Cerebellar nuclear complex (tissue), 1 donor: Measurements from ENCODE around the gene OBP2A.
"Not testable (repeated sequence)": the region's sequence is repeated elsewhere in the genome, so short reads cannot be mapped to it uniquely, and the experiment has no call there.

Experiments
- DNase-seq, 2 experiments: peaks; one replicate each; lab custom pipeline; 2025; lab: John Stamatoyannopoulos, UW

The OBP2A gene, protein sequence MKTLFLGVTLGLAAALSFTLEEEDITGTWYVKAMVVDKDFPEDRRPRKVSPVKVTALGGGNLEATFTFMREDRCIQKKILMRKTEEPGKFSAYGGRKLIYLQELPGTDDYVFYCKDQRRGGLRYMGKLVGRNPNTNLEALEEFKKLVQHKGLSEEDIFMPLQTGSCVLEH

GRCh38 chr9:135545646-135546176, at the start of gene OBP2A:
Gene OBP2A (plus strand): TSS chr9:135546126. CDS start chr9:135546181, 55 bp downstream.
- not testable (repeated sequence) for DNase-seq

DNA sequence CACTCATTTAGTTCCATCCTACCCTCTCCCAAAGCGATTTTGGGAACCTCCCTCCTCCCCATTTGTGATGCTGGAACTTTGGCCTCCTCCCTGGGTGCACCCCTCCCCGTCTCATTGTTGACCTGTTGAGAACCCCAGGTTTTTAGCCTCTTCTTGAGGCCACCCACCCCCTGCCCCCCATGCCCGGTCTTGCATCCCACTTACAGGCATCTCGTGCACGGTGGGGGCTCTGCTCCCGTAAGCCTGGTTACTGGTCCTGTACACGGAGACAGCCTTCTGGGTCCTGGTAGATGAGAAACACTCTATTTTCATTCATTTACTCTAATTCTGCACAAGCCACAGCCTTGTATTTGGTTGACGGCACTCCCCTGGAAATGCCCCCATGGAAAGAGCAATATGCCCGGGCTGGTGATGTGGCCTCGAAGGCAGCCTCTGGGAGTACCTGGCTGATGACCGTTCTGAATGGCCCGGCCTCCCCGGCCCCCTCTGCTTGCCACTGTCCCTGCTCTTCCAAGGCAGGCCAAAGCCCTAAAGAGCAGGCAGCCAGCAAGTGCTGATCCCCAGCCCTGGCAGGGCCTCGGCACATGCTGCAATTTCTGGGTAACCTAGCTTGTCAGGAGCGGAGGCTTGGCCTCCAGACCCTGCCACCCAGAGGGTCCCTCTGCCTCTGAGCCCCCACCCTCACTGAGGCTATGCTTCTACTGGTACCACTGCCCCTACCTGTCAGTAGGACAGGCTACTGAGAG, 47.4 kb upstream of the OBP2A start:
- no peak for DNase-seq

- DNase-seq = peak in 1 of 2 experiments; percentile 74
Observed at GRCh38 chr9:135499326-135500070, 46.4 kb upstream of the OBP2A start.

- no peak for DNase-seq
Observed at GRCh38 chr9:135500071-135500524, 45.8 kb upstream of the OBP2A start.

DNA sequence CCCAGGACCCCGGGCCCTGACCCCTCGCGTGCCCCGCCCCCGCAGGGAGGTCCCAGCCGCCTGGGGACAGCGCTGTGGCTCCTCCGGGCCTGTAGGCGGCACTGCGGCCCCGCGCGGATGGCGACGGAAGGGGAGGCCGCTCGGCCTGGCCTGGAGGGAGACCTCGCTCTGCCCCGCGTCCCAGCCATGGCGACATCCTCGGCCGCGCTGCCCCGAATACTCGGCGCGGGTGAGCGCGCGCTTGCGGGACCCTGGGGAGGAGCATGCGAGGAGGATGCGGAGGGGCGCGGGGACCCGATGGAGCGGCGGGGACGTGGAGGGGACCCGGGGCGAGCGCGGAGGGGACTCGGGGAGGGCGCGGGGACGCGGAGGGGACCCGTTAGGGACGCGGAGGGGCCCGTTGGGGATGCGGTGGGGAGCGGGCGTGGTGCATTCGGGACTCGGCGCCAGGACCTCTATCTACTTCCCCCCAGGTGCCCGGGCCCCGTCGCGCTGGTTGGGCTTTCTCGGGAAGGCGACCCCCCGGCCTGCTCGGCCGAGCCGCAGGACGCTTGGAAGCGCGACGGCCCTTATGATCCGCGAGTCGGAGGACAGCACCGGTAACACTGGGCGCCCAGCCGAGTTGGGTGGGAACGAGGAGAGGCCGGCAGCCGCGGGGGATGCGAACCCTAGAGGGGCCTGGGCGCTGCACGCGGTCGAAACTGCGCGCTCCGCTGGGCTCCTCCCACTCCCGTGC, 45.2 kb upstream of the OBP2A start, which contains the start of gene MRPS2:
TSS of gene MRPS2 (plus strand) at position 158 of the 736 bp plus-strand sequence. CDS start at position 187, 29 bp downstream.
- DNase-seq = peak in 1 of 2 experiments; percentile 8

GRCh38 chr9:135501261-135502167, 44.4 kb upstream of the OBP2A start:
- no peak for DNase-seq

GRCh38 chr9:135502168-135502872, 43.6 kb upstream of the OBP2A start:
- DNase-seq = no peak

DNA sequence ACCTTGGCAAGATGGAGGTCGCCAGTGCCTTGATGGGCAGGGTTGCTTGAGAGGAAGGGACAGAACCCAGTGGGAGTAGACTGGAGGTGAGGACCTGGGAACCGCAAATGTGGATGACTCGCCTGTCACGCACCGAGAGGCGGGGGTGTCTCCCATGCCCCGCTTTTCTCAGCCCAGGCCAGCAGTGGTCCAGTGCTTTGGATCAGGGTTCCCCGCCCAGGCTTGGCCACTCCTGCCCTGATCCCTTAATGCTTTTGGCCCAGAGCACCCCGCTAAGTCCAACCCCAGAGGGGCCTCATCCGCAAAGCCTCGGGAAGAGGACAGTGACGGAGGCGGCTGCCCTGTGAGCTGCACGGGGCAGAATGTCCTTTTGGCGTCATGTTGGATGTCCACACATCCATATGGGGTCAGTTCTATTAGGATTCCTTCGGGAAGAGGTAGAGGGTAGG, 43.0 kb upstream of the OBP2A start:
- no peak for DNase-seq

DNA sequence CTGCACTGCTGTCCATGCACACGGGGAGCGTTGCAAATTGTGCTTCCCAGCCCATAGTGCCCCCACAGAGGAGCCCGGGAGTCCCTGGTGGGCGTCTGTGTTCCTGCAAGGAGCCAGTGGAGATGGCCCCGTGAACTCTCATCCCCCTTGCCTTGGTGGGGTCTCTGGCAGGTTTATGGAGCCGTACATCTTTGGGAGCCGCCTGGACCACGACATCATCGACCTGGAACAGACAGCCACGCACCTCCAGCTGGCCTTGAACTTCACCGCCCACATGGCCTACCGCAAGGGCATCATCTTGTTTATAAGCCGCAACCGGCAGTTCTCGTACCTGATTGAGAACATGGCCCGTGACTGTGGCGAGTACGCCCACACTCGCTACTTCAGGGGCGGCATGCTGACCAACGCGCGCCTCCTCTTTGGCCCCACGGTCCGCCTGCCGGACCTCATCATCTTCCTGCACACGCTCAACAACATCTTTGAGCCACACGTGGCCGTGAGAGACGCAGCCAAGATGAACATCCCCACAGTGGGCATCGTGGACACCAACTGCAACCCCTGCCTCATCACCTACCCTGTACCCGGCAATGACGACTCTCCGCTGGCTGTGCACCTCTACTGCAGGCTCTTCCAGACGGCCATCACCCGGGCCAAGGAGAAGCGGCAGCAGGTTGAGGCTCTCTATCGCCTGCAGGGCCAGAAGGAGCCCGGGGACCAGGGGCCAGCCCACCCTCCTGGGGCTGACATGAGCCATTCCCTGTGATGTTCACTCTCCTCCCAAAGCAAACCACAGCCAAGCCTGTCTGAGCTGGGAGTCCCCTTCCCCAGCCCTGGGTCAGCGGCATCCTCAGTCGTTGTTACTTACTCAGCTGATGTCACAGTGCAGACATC, 42.3 kb upstream of the OBP2A start:
- no peak for DNase-seq

DNA sequence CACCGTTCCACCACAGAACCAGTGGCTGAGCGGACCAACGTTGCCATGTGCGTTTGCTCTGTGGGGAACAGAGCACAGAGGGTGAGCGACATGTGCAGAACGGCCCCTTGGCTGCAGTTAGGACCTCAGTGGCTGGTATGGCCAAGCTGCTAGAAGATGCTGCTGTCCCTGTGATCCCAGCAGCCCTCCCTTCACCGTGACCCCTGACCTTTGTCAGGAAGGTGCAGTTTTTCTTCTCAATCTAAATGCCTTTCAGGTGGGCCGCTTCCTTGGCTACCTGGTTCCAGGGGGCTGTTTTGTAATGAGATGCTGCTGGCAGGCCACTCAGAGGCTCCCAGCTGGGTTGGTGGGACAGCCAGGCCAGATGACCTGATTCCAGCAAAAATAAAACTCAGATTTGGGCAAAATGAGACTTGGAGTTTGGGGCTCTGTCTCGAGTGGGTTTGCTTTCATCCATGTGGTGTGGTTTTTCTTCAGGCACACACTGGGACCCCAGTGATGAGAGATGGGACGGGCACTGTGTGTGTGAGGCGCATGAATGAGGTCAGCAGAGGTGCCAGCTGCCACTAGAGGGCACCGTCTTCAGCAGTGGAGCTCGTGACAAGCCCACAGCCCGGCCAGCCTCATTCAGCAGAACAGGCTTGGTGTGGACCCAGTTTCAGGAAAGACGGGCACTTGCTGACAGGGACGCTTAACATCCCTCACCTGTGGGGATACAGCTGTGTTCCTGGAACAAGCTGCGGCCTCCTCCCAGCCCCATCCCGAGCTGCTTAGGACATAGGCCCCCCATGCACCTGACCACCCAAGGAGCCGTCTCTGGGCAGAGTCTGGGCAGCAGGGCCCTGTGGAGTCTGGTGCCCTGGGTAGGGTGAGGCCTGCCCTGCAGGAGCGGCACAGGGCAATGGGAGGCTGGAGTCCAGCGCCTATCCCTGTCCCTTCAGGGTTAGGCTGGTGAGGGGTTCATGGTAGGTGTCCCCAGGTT, 41.4 kb upstream of the OBP2A start:
- DNase-seq = peak in 1 of 2 experiments; percentile 1

GRCh38 chr9:135505406-135506187, 40.3 kb upstream of the OBP2A start:
- DNase-seq = no peak

DNA sequence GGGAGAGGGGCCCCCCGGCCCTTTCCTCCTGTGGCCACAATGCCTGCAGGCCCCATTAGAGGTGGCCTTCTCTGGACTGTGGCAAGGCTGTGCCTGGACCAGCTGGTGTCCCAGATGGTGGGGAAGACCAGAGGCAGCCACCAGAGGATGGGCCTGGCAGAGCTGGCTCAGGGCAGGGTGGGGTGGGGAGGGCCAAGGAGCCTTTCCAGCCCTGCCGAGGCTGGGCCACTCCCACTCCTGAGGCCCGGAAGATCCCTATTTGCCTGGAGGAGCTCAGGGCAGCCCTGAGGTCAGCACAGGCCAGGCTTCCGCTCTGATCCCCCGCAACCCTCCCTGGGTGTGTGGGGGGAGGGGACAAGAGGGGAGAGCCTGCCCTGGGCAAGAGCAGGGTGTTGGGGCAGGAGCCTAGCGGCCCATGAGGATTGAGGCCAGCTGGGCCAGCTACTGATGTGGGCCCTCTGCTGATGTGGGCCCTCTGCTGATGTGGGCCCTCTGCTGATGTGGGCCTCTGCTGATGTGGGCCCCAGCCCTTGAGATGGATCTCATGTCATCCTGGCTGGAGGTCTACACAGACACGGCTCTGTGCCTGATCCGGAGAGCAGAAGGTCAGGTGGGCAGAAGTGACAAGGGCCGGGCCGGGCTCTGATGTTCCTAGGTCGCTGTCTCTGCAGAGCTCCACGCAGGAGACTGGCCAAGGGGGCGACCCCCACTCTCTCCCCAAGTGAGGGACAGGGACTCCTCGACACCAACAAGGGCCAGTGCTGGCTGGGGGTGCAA, 39.4 kb upstream of the OBP2A start:
- no peak for DNase-seq

GRCh38 chr9:135507104-135508035, 38.6 kb upstream of the OBP2A start:
- DNase-seq = no peak

- no peak for DNase-seq
Observed at GRCh38 chr9:135508211-135508820, 37.6 kb upstream of the OBP2A start.
